Stimulated activated CD8-positive, alpha-beta memory T cell treated with anti-CD3 and anti-CD28 coated beads, Interleukin-12 subunit alpha, Interleukin-12 subunit beta, amount 100 ng/mL, for 1 hour (primary cell): Measurements from ENCODE around the gene GPR156.
"Not testable (repeated sequence)": the region's sequence is repeated elsewhere in the genome, so short reads cannot be mapped to it uniquely, and the experiment has no call there.

Experiments used
- DNase-seq: peaks from one replicate; pipeline ENCODE4 v3.0.0-alpha.2; 2020; ENCODE audit warnings: low read depth

GPR156 gene

GRCh38 chr3:120274739-120275167, 10.3 kb downstream of the GPR156 start:
- no peak for DNase-seq

- DNase-seq: no peak
Observed at GRCh38 chr3:120272286-120272685, 12.7 kb downstream of the GPR156 start.

GRCh38 chr3:120265989-120266388, 19.0 kb downstream of the GPR156 start:
- DNase-seq: no peak

GRCh38 chr3:120264963-120265362, 20.1 kb downstream of the GPR156 start:
- no peak for DNase-seq

GRCh38 chr3:120263792-120264191, 21.2 kb downstream of the GPR156 start:
- DNase-seq: no peak

- no peak for DNase-seq
Observed at GRCh38 chr3:120258009-120258408, 27.0 kb downstream of the GPR156 start.

GRCh38 chr3:120245386-120245785, 39.6 kb downstream of the GPR156 start:
- no peak for DNase-seq

- DNase-seq: no peak
Observed at GRCh38 chr3:120244834-120245225, 40.2 kb downstream of the GPR156 start.

GRCh38 chr3:120239644-120240043, 45.4 kb downstream of the GPR156 start:
- no peak for DNase-seq

GRCh38 chr3:120227710-120228347, 57.2 kb downstream of the GPR156 start:
- no peak for DNase-seq

- DNase-seq: no peak
Observed at GRCh38 chr3:120224237-120224636, 60.8 kb downstream of the GPR156 start.

GRCh38 chr3:120218981-120219380, 66.0 kb downstream of the GPR156 start:
- DNase-seq: no peak

GRCh38 chr3:120216633-120217032, 68.4 kb downstream of the GPR156 start:
- DNase-seq: not testable (repeated sequence)

- DNase-seq: no peak
Observed at GRCh38 chr3:120214176-120214575, 70.8 kb downstream of the GPR156 start.

- DNase-seq: no peak
Observed at GRCh38 chr3:120212505-120212904, 72.5 kb downstream of the GPR156 start.

GRCh38 chr3:120209425-120209824, 75.6 kb downstream of the GPR156 start:
- DNase-seq: no peak

GRCh38 chr3:120204338-120204737, 80.7 kb downstream of the GPR156 start:
- DNase-seq: no peak

- no peak for DNase-seq
Observed at GRCh38 chr3:120203621-120204020, 81.4 kb downstream of the GPR156 start.

GRCh38 chr3:120203016-120203415, 82.0 kb downstream of the GPR156 start:
- DNase-seq: no peak

GRCh38 chr3:120202363-120202762, 82.7 kb downstream of the GPR156 start:
- DNase-seq: no peak

GRCh38 chr3:120200493-120201235, 84.4 kb downstream of the GPR156 start:
- no peak for DNase-seq

- DNase-seq: no peak
Observed at GRCh38 chr3:120198305-120198878, 86.6 kb downstream of the GPR156 start.

- no peak for DNase-seq
Observed at GRCh38 chr3:120196812-120197211, 88.2 kb downstream of the GPR156 start.
